Measurements from ENCODE around the gene SHISA4.

Gene SHISA4

GRCh38 chr1:201921952-201922558 lies 33.4 kb downstream of the SHISA4 start:
- Histone ChIP-seq H3K36me3 (ENCODE audit: control insufficient read depth in 4 of 4, insufficient read depth in 4 of 4, low read length in 3 of 4) (no peaks in the 10 kb centered on the region), H3K4me3 (ENCODE audit: control insufficient read depth in 1 of 7, extremely low read depth in 1 of 7, insufficient read depth in 4 of 7, low read depth in 2 of 7, low read length in 6 of 7) (no peak overlapping the region), H3K4me1 (ENCODE audit: control extremely low read depth in 1 of 4, control insufficient read depth in 4 of 4, insufficient read depth in 4 of 4, low read length in 3 of 4) (no peaks in the 10 kb centered on the region), H3K9me3 (ENCODE audit: control extremely low read depth in 1 of 5, control insufficient read depth in 4 of 5, insufficient read depth in 2 of 5, low read depth in 1 of 5, low read length in 4 of 5) (no peaks in the 10 kb centered on the region), H3K27ac (ENCODE audit: insufficient read depth in 1 of 2, low read depth in 1 of 2, low read length in 2 of 2, poor library complexity in 1 of 2, severe bottlenecking in 2 of 2) (no peak overlapping the region), H3K27me3 (replicated peaks in 2 of 5; ENCODE audit: control insufficient read depth in 4 of 5, insufficient read depth in 5 of 5, low read length in 4 of 5) (no peaks in the 10 kb centered on the region)
- DNase-seq: peak in 1 of 3 donors; percentile 7
- ChIA-PET CTCF (interaction anchor here (0.5 kb wide), 1 partner anchor 40 kb away, joined by 3 read pairs; no protein-coding TSS in a partner anchor), POLR2A (no interaction called here)
- WGBS (ENCODE audit: insufficient coverage): no CpG with 5 or more reads among the region's 3 CpGs

GRCh38 chr1:201925301-201925567 lies 36.5 kb downstream of the SHISA4 start:
- Histone ChIP-seq H3K4me1 (ENCODE audit: control extremely low read depth in 1 of 4, control insufficient read depth in 4 of 4, insufficient read depth in 4 of 4, low read length in 3 of 4) (no peaks in the 10 kb centered on the region), H3K27ac (ENCODE audit: insufficient read depth in 1 of 2, low read depth in 1 of 2, low read length in 2 of 2, poor library complexity in 1 of 2, severe bottlenecking in 2 of 2) (no peak overlapping the region), H3K27me3 (replicated peaks in 2 of 5; ENCODE audit: control insufficient read depth in 4 of 5, insufficient read depth in 5 of 5, low read length in 4 of 5) (peaks cover 0 to 11% (median 0%) of the 10 kb centered on the region in 5 experiments), H3K36me3 (ENCODE audit: control insufficient read depth in 4 of 4, insufficient read depth in 4 of 4, low read length in 3 of 4) (no peaks in the 10 kb centered on the region), H3K4me3 (ENCODE audit: control insufficient read depth in 1 of 7, extremely low read depth in 1 of 7, insufficient read depth in 4 of 7, low read depth in 2 of 7, low read length in 6 of 7) (no peak overlapping the region), H3K9me3 (ENCODE audit: control extremely low read depth in 1 of 5, control insufficient read depth in 4 of 5, insufficient read depth in 2 of 5, low read depth in 1 of 5, low read length in 4 of 5) (no peaks in the 10 kb centered on the region)
- peak in 2 of 3 donors; percentile 19 to 32 for DNase-seq
- WGBS (ENCODE audit: insufficient coverage): 20% methylated on average over 1 of the region's 2 CpGs
- ChIA-PET POLR2A (interaction anchor here (0.6 kb wide), 1 partner anchor 1219 kb away, joined by 5 read pairs; no protein-coding TSS in a partner anchor), CTCF (interaction anchor here (0.7 to 1.6 kb wide), 2 partner anchors 13 to 21 kb away, joined by 3 to 4 read pairs; partner anchors contain the start of gene LMOD1)

GRCh38 chr1:201925981-201926645 lies 37.4 kb downstream of the SHISA4 start:
- Histone ChIP-seq H3K9me3 (ENCODE audit: control extremely low read depth in 1 of 5, control insufficient read depth in 4 of 5, insufficient read depth in 2 of 5, low read depth in 1 of 5, low read length in 4 of 5) (no peaks in the 10 kb centered on the region), H3K27ac (ENCODE audit: insufficient read depth in 1 of 2, low read depth in 1 of 2, low read length in 2 of 2, poor library complexity in 1 of 2, severe bottlenecking in 2 of 2) (no peak overlapping the region), H3K4me1 (ENCODE audit: control extremely low read depth in 1 of 4, control insufficient read depth in 4 of 4, insufficient read depth in 4 of 4, low read length in 3 of 4) (no peaks in the 10 kb centered on the region), H3K27me3 (replicated peaks in 2 of 5; ENCODE audit: control insufficient read depth in 4 of 5, insufficient read depth in 5 of 5, low read length in 4 of 5) (peaks cover 0 to 11% (median 0%) of the 10 kb centered on the region in 5 experiments), H3K4me3 (ENCODE audit: control insufficient read depth in 1 of 7, extremely low read depth in 1 of 7, insufficient read depth in 4 of 7, low read depth in 2 of 7, low read length in 6 of 7) (no peak overlapping the region), H3K36me3 (ENCODE audit: control insufficient read depth in 4 of 4, insufficient read depth in 4 of 4, low read length in 3 of 4) (no peaks in the 10 kb centered on the region)
- WGBS (ENCODE audit: insufficient coverage): no CpG with 5 or more reads among the region's 5 CpGs
- CTCF ChIA-PET: interaction anchor here (1.2 to 1.5 kb wide), 2 partner anchors 17 to 28 kb away, joined by 3 read pairs; no protein-coding TSS in a partner anchor
- POLR2A ChIA-PET: interaction anchor here (0.6 kb wide), 1 partner anchor 21 kb away, joined by 3 read pairs; no protein-coding TSS in a partner anchor
- DNase-seq: no peak

GRCh38 chr1:201928266-201928665 lies 39.6 kb downstream of the SHISA4 start:
- WGBS (ENCODE audit: insufficient coverage): 95% methylated on average over 1 of the region's 3 CpGs
- H3K36me3 ChIP-seq (ENCODE audit: control insufficient read depth in 4 of 4, insufficient read depth in 4 of 4, low read length in 3 of 4): no peaks in the 10 kb centered on the region
- no peak overlapping the region for H3K4me3 ChIP-seq (ENCODE audit: control insufficient read depth in 1 of 7, extremely low read depth in 1 of 7, insufficient read depth in 4 of 7, low read depth in 2 of 7, low read length in 6 of 7)
- no peaks in the 10 kb centered on the region for H3K9me3 ChIP-seq (ENCODE audit: control extremely low read depth in 1 of 5, control insufficient read depth in 4 of 5, insufficient read depth in 2 of 5, low read depth in 1 of 5, low read length in 4 of 5)
- ChIA-PET CTCF (interaction anchor here (1.9 kb wide), 1 partner anchor 32 kb away, joined by 4 read pairs; no protein-coding TSS in a partner anchor), POLR2A (no interaction called here)
- no peak for DNase-seq
- H3K27ac ChIP-seq (ENCODE audit: insufficient read depth in 1 of 2, low read depth in 1 of 2, low read length in 2 of 2, poor library complexity in 1 of 2, severe bottlenecking in 2 of 2): no peak overlapping the region
- H3K4me1 ChIP-seq (ENCODE audit: control extremely low read depth in 1 of 4, control insufficient read depth in 4 of 4, insufficient read depth in 4 of 4, low read length in 3 of 4): no peaks in the 10 kb centered on the region
- peaks cover 0 to 13% (median 0%) of the 10 kb centered on the region in 5 experiments for H3K27me3 ChIP-seq (replicated peaks in 2 of 5; ENCODE audit: control insufficient read depth in 4 of 5, insufficient read depth in 5 of 5, low read length in 4 of 5)

- DNase-seq: no peak
- H3K36me3 ChIP-seq (ENCODE audit: control insufficient read depth in 4 of 4, insufficient read depth in 4 of 4, low read length in 3 of 4): no peaks in the 10 kb centered on the region
- no peaks in the 10 kb centered on the region for H3K4me1 ChIP-seq (ENCODE audit: control extremely low read depth in 1 of 4, control insufficient read depth in 4 of 4, insufficient read depth in 4 of 4, low read length in 3 of 4)
- POLR2A ChIA-PET: no interaction called here
- 84% methylated on average over 4 of the region's 4 CpGs for WGBS (ENCODE audit: insufficient coverage)
- peaks cover 0 to 16% (median 5%) of the 10 kb centered on the region in 5 experiments for H3K27me3 ChIP-seq (replicated peaks in 2 of 5; ENCODE audit: control insufficient read depth in 4 of 5, insufficient read depth in 5 of 5, low read length in 4 of 5)
- no peak overlapping the region for H3K4me3 ChIP-seq (ENCODE audit: control insufficient read depth in 1 of 7, extremely low read depth in 1 of 7, insufficient read depth in 4 of 7, low read depth in 2 of 7, low read length in 6 of 7)
- CTCF ChIA-PET: interaction anchor here (1.8 kb wide), 1 partner anchor 15 kb away, joined by 8 read pairs; the partner anchor contains the start of gene LMOD1
- H3K9me3 ChIP-seq (ENCODE audit: control extremely low read depth in 1 of 5, control insufficient read depth in 4 of 5, insufficient read depth in 2 of 5, low read depth in 1 of 5, low read length in 4 of 5): no peaks in the 10 kb centered on the region
- H3K27ac ChIP-seq (ENCODE audit: insufficient read depth in 1 of 2, low read depth in 1 of 2, low read length in 2 of 2, poor library complexity in 1 of 2, severe bottlenecking in 2 of 2): no peak overlapping the region
Measured at GRCh38 chr1:201930137-201930536, 41.4 kb downstream of the SHISA4 start.

GRCh38 chr1:201930803-201931202 lies 42.1 kb downstream of the SHISA4 start:
- Histone ChIP-seq H3K27ac (ENCODE audit: insufficient read depth in 1 of 2, low read depth in 1 of 2, low read length in 2 of 2, poor library complexity in 1 of 2, severe bottlenecking in 2 of 2) (no peak overlapping the region), H3K36me3 (ENCODE audit: control insufficient read depth in 4 of 4, insufficient read depth in 4 of 4, low read length in 3 of 4) (no peaks in the 10 kb centered on the region), H3K27me3 (replicated peaks in 2 of 5; ENCODE audit: control insufficient read depth in 4 of 5, insufficient read depth in 5 of 5, low read length in 4 of 5) (peaks cover 0 to 16% (median 5%) of the 10 kb centered on the region in 5 experiments), H3K9me3 (ENCODE audit: control extremely low read depth in 1 of 5, control insufficient read depth in 4 of 5, insufficient read depth in 2 of 5, low read depth in 1 of 5, low read length in 4 of 5) (no peaks in the 10 kb centered on the region), H3K4me1 (ENCODE audit: control extremely low read depth in 1 of 4, control insufficient read depth in 4 of 4, insufficient read depth in 4 of 4, low read length in 3 of 4) (no peaks in the 10 kb centered on the region), H3K4me3 (ENCODE audit: control insufficient read depth in 1 of 7, extremely low read depth in 1 of 7, insufficient read depth in 4 of 7, low read depth in 2 of 7, low read length in 6 of 7) (no peak overlapping the region)
- no peak for DNase-seq
- ChIA-PET CTCF (interaction anchor here (1.6 to 1.8 kb wide), 2 partner anchors 15 to 23 kb away, joined by 3 to 8 read pairs; partner anchors contain the start of gene LMOD1), POLR2A (no interaction called here)
- WGBS (ENCODE audit: insufficient coverage): 83% methylated on average over 4 of the region's 5 CpGs

- CTCF ChIA-PET: no interaction called here
- Histone ChIP-seq H3K4me1 (ENCODE audit: control extremely low read depth in 1 of 4, control insufficient read depth in 4 of 4, insufficient read depth in 4 of 4, low read length in 3 of 4) (peaks cover 0 to 2% (median 0%) of the 10 kb centered on the region in 4 experiments), H3K27ac (ENCODE audit: insufficient read depth in 1 of 2, low read depth in 1 of 2, low read length in 2 of 2, poor library complexity in 1 of 2, severe bottlenecking in 2 of 2) (no peak overlapping the region), H3K9me3 (ENCODE audit: control extremely low read depth in 1 of 5, control insufficient read depth in 4 of 5, insufficient read depth in 2 of 5, low read depth in 1 of 5, low read length in 4 of 5) (no peaks in the 10 kb centered on the region), H3K36me3 (ENCODE audit: control insufficient read depth in 4 of 4, insufficient read depth in 4 of 4, low read length in 3 of 4) (no peaks in the 10 kb centered on the region), H3K4me3 (ENCODE audit: control insufficient read depth in 1 of 7, extremely low read depth in 1 of 7, insufficient read depth in 4 of 7, low read depth in 2 of 7, low read length in 6 of 7) (no peak overlapping the region), H3K27me3 (replicated peaks in 2 of 5; ENCODE audit: control insufficient read depth in 4 of 5, insufficient read depth in 5 of 5, low read length in 4 of 5) (peaks cover 0 to 9% (median 5%) of the 10 kb centered on the region in 5 experiments)
- WGBS (ENCODE audit: insufficient coverage): 88% methylated on average over 5 of the region's 5 CpGs
- POLR2A ChIA-PET: no interaction called here
- DNase-seq: no peak
Measured at GRCh38 chr1:201933840-201934430, 45.2 kb downstream of the SHISA4 start.
